Right ventricle myocardium inferior (tissue), 1 donor: ENCODE measurements around the gene ZNF526. TPM values are rescaled to one million over a fixed set of nuclear protein-coding genes. Genes with fewer than 3 reads are reported as not detected.
A peak's percentile ranks its signal among the peaks of the same experiment; 100 is the strongest.

Experiments used
- ATAC-seq: fragments of 200-7000 bp; cut with Tn5 transposase; one replicate; pipeline ENCODE4 v1.9.1; 2020; ENCODE audit warnings: mild to moderate bottlenecking, moderate library complexity
- DNase-seq: peaks from one replicate; pipeline ENCODE4 v3.0.0; 2021; ENCODE audit errors: missing footprints
- intact Hi-C: fragments of 100-400 bp; cut with DNase I; formaldehyde crosslinking; loops from one replicate; pipeline ENCODE4 v1.11.0; 2022
- total RNA-seq: library from RNA; stranded (reverse); fragmentation: NEBNext Ultra II Directional; extraction: Animal tissue kit (Norgen Biotek cat#: 25700); gene quantifications from one replicate; pipeline ENCODE4 v1.2.1, GENCODE V29; 2021
- donor health status: DM: no; HTN: yes; CAD: no; lungs with severe emphysema.

ZNF526 gene
- total RNA-seq, 1 donor from 2014 or later: 6.1 TPM

DNA sequence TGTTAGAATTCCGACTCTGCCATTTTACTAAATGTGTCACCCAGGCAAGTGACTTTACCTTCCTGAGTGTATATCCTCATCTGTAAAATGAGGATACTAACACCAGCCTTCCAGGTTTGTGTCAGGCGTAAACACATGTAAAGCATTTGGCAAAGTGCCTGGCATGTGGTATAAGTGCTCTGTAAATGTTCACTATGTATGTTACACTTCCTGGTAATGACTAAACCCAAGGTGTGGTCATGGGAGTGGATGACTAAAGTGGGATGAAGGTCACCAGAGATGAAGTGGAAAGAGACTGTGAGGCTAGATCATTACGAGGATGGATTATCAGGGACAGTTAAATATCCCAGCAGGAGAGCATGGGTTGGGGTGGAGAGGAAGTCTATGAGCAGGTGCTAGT, 28.3 kb upstream of the ZNF526 start:
- intact Hi-C loops: no loop called here
- ATAC-seq: no peak

DNA sequence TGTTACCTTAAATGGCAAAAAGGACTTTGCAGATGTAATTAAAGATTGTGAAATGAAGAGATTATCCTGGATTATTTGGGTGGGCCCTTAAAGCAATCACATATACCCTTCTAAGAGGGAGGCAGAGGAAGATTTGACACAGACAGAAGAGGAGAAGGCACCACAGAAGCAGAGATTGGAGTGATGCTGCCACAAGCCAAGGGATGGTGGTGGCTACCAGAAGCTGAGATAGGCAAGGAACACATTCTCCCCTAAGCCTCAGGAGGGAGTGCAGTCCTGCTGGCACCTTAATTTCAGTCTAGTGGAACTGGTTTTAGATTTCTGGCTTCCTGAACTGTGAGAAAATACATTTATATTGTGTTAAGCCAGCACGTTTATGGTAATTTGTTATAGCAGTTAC, 26.8 kb upstream of the ZNF526 start:
- intact Hi-C loops: no loop called here
- ATAC-seq: no peak
- no peak for DNase-seq

More for the DNA sequence above, 28.3 kb upstream of the ZNF526 start:
- no peak for DNase-seq

DNA sequence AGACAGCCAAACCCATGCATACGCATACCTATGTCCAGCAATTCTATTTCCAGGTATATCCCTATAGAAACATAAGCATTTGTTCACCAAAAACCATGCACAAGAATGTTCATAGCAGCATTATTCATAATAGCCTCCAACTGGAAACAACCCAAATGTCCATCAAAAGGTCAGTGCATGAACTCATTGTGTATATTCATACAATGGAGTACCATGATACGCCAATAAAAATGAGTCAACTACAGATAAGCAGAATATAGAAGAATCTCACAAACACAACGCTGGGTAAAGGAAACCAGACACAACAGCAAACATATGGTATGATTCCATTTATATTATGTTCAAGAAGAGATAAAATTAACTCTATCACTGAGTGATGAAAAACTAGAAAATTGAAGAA, 26.4 kb upstream of the ZNF526 start:
- ATAC-seq (no peak), DNase-seq (no peak)
- intact Hi-C loops: no loop called here

DNA sequence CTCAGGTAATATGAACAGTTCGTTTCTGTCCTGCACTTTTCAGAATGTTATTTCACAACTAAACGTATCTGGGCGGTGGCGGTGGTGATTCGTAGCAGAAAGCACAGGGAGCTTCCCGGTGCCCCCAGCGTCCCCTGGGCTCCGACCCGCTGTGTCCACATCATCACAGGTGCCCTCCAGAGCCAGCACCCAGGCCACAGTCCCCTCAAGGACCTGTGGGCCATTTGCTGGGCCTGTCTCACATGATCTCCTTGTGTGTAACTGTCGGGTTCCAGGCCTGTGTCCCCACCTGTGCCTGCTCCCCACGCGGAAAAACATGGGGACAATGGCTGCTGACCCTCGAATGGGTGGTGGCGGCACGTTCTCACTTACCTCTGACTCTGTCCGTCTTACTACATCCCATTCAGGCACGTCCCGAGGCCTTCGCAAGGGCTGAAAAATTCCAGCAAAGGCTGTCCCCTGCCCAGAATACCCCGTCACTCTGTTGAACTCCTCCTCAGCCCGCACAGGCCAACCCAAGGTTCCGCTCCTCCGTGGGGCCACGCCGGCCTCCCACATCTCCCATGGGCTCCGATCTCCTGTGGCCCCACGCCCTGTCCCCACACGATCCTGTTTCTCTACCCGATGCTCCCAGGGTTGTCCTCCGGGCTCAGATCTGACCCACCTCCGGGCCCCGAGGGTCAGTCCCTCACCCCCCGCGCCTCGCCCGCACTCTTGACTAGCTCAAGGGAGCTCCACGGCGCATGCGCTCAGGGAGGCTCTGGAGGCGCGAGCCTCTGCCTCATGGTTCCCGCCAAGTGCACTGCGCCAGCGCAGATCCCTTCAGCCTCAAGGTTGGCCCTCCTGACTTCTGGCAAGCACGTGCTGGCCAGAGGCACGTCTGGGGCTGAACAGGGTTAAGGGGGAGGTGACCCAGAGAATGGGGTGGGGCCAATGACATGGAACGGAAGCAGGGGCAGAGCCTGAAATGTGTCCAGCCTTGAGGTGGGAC, 23.8 kb upstream of the ZNF526 start:
- intact Hi-C loops: no loop called here
- DNase-seq (no peak), ATAC-seq (no peak)

DNA sequence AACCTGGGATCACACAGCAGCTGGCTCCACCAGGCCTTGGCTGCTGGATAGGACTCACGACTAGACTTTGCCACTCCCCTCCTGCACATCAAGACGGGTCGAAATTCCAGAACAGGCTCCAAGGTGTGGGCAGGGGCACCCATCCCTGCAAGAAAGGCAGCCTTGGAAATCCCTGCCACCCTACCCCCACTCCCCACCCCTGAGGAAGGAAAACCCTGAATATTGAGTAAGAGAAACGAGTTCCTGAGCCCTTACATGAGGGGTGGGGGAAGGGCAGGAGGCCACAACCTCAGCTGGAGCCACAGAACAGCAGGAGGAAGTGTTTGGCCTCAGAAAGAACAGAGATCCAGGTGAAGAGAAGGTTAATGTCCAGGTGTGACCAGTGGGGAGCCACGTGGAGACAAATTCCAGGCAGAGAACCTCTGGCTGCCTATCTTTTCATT, 22.7 kb upstream of the ZNF526 start:
- intact Hi-C loops: no loop called here
- ATAC-seq (no peak), DNase-seq (no peak)

DNA sequence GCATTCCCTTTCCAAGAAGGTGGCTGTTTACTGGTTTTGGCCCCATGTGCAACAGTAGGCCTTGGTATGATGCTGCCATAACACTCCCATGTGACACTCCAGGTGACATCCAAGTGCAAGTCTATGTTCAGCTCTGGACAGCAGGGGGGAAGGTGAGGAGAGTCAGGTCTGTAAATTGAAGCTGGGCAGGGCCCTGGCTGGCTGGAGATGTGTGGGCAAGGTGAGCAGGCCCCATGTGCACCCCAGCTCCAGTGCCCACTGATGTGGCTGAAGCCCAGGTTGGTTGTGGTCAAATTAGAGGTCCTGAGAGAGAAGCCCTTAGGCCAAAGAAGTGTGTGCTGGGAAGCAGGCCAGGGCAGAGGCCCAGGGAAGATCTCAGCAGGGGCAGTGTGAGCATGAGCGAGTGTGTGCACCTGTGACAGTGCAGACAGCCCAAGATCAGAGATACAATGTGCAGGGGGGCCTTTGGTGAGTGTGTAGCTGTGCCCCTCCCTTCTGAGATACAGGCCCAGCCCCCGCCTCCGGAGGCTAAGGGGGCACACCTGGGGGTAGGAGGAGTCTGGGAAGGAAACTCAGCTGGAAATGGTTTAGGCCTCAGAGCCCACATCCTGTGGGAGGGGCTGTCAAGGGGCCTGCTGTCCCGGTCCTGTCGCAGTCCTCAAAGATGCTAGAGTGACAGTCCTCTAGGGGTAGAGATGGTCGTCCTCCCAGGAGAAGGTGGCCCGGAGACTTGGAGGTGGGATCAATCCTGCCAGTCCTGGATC, 21.3 kb upstream of the ZNF526 start:
- intact Hi-C loops: no loop called here
- DNase-seq (no peak), ATAC-seq (peak; percentile 13)

DNA sequence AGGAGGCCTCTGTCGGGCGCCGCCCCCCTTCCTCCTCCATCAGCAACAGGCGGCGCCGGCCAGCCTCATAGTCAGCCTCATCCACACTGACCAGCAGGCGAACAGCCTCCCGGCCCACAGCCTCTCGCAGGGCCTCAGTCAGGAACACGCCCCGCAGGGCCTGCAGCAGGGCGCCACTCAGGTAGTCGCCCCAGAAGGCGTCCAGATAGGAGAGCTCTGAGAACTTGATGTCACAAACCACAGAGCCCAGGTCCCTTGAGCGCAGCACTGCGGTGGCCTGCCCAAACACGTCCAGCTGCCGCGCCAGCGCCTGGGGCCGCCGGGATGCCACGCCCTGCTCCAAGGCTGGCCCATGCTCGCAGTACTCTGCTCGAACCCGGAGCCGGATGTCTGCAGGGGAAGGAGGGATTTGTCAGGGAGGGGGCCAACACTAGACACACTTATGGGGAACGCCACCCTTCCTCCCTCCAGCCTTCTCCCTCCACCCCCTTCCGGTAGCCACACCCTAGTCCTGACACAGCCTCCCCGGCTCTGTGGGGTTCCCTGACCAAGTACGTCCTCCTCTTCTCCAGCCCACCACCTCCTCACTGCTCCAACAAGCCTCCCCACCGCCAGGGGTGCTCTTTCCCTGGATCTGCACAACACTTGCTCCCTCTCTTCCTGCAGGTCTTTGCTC, 20.5 kb upstream of the ZNF526 start:
- ATAC-seq (peak; percentile 66), DNase-seq (peak; percentile 88)
- intact Hi-C loops: no loop called here

DNA sequence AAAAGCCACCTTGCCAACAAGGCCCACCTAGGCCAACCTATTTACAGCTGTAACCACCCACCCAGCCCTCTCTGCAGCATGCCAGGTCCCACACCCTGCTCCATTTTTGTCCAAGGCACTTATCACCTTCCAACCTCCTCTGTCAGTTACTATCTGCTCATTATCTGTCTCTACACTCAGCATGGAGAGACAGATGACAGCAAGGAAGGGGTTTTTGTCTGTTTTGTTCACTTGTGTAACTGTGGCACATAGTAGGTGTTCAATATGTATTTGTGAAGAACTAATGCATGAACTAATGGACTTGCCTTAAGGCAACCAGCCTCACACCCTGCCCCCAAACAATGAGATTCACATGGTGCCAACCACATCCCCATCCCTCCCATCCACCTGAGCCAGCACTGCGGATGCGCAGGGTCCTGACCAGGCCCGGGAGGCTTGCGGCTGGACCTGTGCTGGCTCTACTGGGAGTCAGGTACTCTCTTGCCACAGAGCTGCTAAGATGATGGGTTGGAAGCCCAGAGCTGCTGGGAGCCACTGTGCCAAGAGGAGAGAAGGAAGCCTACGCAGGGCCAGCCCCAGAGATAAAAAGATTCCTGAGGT, 19.9 kb upstream of the ZNF526 start:
- no peak for DNase-seq
- ATAC-seq: no peak
- intact Hi-C loops: no loop called here

DNA sequence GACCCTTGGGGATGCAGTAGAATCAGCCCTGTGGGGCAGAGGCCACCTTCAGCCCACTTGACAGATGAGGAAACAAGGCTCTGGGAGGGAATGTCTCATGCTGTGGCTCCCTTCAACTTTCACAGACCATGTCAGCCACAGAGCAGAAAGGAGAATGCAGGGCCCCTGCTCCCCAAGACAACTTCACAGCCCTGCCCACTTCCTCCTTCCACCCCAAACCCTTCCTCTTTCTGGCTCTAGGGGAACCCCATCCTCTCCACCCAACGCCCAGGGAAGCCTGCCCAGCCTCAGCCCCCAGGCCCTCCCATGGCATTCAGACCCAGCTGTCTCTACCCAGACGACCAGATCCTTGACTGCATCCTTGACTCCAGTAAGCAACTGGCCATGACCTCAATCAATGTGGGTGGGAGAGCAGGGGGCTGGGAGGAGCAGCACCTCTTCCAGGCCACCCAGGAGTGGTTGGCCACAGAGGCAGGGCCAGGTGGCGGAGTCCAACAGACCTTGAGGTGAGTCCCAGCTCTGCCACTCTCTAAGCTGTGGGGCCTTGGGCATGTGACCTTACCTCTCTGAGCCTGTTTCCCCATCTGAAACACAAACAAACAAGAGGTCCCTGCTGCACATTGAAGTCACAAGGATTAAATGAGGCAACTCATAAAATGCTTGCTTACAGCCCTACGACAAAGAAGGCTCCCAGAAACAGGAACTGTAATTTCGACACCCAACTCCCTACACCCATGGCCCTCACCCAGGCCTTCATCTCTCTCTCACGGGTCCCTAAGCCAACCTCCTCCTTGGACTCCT, 18.4 kb upstream of the ZNF526 start:
- DNase-seq (no peak), ATAC-seq (peak; percentile 67)
- intact Hi-C loops: no loop called here

DNA sequence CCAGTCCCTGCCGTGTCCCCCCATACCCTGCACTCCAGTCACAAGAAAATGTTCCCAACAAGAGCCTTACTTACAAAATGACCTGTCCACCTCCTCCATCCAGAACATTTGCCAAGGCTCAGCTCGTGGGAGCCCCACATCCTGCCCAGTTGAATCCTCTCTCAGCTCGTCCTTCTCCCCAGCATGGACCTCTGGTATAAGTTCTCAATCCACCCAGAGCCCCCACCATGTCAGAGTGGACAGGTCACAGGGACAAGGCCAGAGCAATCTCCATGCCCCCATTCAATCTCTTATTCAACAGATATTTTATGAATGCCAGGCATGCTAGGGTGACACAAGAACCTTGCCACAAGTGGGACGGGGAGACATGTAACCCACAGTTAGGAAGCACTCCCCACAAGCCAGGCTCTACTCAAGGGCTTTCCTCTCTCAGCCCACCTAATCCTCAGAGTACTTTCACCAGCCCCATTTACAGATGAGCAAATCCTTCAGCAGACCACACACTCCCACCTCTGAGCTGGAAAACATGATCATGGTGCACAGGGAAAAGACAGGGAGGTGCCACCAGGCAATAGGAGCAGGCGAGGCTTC, 17.7 kb upstream of the ZNF526 start:
- intact Hi-C loops: no loop called here

DNA sequence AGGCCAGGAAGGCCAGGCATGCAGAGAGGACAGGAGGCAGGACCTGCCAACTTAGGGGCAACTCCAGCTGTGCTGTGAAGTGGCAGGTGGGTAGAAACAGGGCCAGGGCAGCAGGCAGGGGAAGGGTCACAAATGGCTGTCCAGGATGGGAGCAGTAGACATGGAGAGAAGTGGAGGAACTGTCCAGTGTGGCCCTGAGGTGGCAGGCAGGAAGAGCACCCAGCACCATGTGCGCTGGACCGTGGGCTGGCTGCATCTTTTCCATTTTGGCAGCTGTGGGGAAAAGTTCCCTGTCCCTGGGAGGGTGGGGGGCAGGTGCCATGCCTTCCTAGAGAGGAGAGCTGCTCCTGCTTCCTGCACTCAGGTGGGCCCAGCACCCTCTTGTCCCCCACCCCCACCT, 16.4 kb upstream of the ZNF526 start:
- DNase-seq: no peak
- intact Hi-C loops: no loop called here
- no peak for ATAC-seq

More for the DNA sequence above, 17.7 kb upstream of the ZNF526 start:
- DNase-seq (no peak), ATAC-seq (no peak)

DNA sequence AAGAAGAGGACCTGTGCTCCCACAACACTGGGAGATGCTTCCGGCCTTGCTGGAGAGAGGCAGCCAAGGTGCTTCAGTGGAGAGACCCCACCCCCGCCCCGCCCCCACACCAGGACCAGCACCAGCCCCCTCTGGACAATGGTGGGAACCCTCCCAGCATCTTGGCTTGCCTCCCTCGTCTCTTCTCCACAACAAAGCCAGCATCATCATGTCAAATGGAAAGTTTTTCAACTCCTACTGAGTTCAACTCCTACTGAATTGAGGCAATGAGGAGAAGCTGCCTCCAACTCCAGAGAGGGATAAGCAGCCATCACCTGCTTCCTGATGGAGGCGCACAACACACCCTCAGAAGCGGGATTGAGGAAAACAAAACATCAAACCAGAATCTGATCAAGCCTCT, 15.4 kb upstream of the ZNF526 start:
- intact Hi-C loops: no loop called here
- DNase-seq (no peak), ATAC-seq (no peak)

DNA sequence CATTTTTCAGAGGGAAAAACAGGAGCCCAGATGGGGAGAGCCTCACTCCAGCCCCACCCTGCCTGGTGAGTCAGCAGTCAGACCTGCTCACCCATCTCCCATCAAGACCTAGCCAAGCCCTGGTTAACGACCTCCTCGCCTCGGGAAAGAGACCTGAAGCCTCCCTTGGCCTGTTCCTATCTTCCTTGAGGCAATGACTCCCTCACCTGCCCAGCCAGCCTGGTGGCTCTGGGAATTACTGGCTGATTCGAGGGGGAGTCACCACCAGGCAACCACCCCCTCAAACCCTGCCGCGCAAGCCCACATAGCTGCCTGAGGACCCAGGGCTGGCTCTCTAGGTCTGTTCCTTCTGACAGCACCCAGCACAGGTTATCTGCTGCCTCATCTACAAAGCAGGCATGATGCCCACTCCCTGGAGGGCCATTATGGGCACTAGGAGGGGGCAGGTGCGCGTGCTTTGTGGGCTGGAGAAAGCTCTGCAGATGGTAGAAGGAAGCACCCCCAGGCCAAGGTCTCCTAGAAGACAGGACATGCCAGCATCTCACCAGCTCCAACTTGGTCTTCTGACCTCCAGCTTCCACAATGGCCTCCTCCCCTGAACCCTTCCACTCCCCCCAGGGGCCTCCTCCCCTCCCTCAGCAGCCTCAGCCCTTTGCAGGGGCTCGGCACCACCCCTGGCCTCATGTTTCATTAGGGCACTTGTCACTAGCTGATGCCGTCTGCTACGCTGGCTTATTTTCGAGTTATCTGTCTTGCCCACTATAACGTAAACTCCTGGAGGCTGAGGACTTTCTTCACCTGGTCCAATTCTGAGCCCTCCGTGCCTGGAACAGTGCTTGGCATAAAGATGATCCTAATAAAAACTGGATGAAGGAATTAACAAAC, 13.0 kb upstream of the ZNF526 start:
- ATAC-seq: no peak
- intact Hi-C loops: no loop called here
- no peak for DNase-seq

DNA sequence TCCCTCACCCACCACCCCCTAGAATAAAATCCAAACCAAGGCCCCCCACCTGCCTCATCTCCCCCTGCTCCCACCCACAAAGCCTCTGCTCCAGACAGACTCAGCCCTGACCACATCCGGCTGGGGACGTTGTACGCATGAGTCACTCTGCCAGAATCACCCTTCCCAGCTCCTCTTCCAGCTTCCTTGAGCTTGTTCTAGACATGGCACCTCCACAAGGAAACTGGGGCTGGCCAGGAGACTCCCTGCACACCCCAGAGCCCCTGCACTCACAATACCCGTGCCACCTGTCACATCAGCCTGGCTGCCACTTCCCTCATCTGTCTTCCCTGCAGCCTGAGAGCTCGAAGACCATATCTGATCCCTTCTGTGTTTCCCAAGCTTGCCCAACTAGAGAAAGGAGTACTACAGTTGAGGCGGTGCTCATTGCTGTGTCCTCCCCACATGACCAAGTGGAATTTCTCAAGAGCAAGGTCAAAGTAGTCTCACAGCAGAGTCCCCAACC, 12.3 kb upstream of the ZNF526 start:
- intact Hi-C loops: no loop called here
- no peak for DNase-seq
- ATAC-seq: no peak

DNA sequence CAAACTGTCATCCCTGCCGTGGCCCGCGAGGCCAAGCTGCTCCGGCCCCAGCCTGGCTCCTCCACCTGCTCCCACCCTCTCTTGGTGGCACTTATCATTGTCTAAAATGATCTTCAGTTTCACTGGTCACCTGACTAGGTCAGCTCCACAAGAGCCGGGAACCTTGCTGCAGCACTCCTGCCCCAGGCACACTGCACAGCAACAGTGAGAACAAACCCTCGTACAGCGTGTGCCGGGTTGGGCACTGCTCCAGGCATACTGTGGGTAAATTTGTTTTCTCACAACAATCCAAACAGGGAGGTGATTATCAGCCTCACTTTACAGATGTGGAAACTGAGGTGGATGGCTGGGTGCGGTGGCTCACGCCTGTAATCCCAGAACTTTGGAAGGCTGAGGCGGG, 11.5 kb upstream of the ZNF526 start:
- ATAC-seq (peak; percentile 36), DNase-seq (no peak)
- intact Hi-C loops: no loop called here

DNA sequence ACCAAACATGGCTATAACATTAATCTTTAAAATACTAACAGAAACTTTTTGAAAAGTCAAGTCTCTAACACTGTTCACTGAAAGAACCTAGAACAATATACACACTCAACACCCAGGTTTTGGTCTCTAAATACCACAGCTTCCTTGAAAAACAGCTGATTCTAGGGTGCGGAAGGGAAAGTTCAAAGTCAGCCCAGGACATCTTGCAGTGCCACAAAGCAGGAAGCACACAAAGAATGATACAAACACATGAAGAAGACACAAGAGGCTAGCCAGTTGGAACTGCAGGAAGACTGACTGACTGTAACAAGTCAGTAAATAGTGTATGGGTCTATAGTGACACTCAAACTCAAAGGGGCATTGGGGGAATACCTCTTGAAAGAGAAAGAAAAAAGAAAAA, 7.2 kb upstream of the ZNF526 start:
- intact Hi-C loops: no loop called here
- DNase-seq (no peak), ATAC-seq (no peak)
